ENCODE measurements around the gene FGF19. TPM values are rescaled to one million over a fixed set of nuclear protein-coding genes. Genes with fewer than 3 reads are reported as not detected.

The FGF19 gene, protein sequence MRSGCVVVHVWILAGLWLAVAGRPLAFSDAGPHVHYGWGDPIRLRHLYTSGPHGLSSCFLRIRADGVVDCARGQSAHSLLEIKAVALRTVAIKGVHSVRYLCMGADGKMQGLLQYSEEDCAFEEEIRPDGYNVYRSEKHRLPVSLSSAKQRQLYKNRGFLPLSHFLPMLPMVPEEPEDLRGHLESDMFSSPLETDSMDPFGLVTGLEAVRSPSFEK
- total RNA-seq = not detected in 2 replicates

- no peak for DNase-seq (ENCODE audit: extremely low read depth, low read depth, low spot score)
Measured at GRCh38 chr11:69703768-69704507, at the start of gene FGF19. TSS of gene FGF19 (minus strand) at chr11:69704022. CDS start at chr11:69703876, 146 bp downstream.

GRCh38 chr11:69752890-69753289 lies 49.1 kb upstream of the FGF19 start:
- DNase-seq (ENCODE audit: extremely low read depth, low read depth, low spot score) = no peak

DNA sequence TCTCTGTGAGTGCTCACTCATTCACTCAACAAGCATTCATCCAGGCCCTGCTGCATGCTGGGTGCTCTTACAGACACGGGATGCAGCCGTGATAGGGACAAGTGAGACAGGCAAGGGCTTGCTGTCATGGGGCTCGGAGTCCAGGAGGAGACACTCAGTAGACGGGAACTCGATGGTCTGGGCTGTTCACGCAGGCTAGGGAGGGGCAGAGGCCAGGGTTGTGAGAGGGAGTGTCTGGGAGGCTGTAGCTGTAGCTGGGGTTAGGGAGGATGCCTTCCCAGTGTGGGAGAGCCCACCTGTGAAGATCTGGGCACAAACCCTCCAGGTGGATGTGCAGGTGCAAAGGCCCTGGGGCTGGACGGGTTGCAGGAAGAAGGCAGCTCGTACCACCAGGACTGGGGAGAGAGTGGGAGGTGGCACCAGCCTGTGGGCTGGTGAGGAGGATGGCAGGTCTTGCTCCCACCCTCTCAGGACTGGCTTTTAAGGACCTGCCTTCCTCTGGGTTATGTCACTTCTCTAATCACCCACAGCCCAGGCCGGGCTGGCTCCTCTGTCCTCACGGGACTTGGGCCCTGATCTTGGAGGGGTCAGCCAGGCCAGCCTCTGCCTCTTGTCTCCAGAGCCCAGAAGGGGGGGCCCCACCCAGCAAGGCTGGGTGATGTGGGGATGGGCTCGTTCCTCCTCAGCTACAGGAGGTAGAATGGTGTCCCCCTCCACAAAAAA lies 47.2 kb upstream of the FGF19 start:
- DNase-seq (ENCODE audit: extremely low read depth, low read depth, low spot score) = no peak

GRCh38 chr11:69750108-69750850 lies 46.5 kb upstream of the FGF19 start:
- DNase-seq (ENCODE audit: extremely low read depth, low read depth, low spot score) = no peak

- DNase-seq (ENCODE audit: extremely low read depth, low read depth, low spot score) = no peak
Measured at GRCh38 chr11:69748637-69749036, 44.8 kb upstream of the FGF19 start.

GRCh38 chr11:69746752-69747742 lies 43.2 kb upstream of the FGF19 start:
- no peak for DNase-seq (ENCODE audit: extremely low read depth, low read depth, low spot score)

GRCh38 chr11:69746140-69746539 lies 42.3 kb upstream of the FGF19 start:
- no peak for DNase-seq (ENCODE audit: extremely low read depth, low read depth, low spot score)

DNA sequence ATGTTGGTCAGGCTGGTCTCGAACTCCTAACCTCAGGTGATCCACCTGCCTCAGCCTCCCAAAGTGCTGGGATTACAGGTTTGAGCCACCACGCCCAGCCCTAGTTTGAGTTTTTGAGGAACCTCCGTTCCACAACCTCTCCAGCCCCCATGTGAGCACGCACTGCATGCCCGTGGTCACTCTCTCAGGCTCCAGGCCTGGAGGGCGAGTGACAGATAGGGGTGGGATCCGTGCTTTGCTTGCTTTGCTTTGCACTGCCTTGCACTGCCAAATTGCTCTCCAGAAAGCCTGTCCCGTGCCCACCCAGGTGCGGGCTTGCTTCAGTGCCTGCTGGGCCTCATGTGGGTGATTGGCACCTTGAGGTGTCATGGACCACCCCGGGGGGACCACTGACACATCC lies 41.4 kb upstream of the FGF19 start:
- DNase-seq (ENCODE audit: extremely low read depth, low read depth, low spot score) = no peak

GRCh38 chr11:69744435-69744834 lies 40.6 kb upstream of the FGF19 start:
- peak; percentile 2 for DNase-seq (ENCODE audit: extremely low read depth, low read depth, low spot score)

GRCh38 chr11:69734841-69735240 lies 31.0 kb upstream of the FGF19 start:
- no peak for DNase-seq (ENCODE audit: extremely low read depth, low read depth, low spot score)

DNA sequence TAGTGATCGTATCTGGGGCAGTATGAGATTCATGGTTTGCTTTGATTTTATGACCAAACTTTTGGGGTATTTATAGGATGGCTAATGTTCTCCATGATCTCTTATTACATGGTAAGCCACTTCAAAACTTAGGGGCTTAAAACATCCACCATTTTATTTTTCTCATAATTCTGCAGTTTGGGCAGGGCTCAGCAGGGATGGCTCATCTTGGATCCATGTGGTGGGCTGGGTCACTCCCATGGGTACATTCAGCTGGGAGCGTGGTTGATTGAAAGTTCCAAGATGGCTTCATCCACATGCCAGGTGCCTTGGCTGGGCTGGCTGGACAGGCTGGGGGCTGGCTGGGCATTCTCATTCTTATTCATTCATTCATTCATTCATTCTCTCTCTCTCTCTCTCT lies 30.5 kb upstream of the FGF19 start:
- no peak for DNase-seq (ENCODE audit: extremely low read depth, low read depth, low spot score)

GRCh38 chr11:69732910-69733309 lies 29.1 kb upstream of the FGF19 start:
- DNase-seq (ENCODE audit: extremely low read depth, low read depth, low spot score) = no peak

GRCh38 chr11:69731110-69731509 lies 27.3 kb upstream of the FGF19 start:
- no peak for DNase-seq (ENCODE audit: extremely low read depth, low read depth, low spot score)

- DNase-seq (ENCODE audit: extremely low read depth, low read depth, low spot score) = no peak
Measured at GRCh38 chr11:69730500-69730899, 26.7 kb upstream of the FGF19 start.

- DNase-seq (ENCODE audit: extremely low read depth, low read depth, low spot score) = no peak
Measured at GRCh38 chr11:69729252-69729651, 25.4 kb upstream of the FGF19 start.

DNA sequence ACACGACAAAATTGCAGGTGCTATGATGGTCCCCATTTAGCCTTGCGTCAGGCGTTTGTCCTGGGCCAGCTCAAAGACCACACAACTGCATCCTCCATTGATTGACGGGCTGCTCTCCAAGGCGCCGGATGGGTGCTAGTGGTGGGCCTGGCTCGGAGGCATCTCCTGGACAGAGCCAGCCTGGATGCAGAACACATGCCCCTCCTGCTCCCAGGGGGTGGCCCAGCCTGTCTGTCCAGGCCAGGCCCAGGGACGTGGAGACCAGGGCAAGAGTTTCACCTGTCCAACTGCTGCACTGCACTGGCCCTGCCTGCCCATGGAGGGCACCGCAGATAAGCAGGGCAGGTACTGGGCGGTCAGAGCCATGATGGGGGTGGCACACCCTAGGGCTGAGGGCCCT lies 23.4 kb upstream of the FGF19 start:
- no peak for DNase-seq (ENCODE audit: extremely low read depth, low read depth, low spot score)

GRCh38 chr11:69726481-69726880 lies 22.7 kb upstream of the FGF19 start:
- no peak for DNase-seq (ENCODE audit: extremely low read depth, low read depth, low spot score)

DNA sequence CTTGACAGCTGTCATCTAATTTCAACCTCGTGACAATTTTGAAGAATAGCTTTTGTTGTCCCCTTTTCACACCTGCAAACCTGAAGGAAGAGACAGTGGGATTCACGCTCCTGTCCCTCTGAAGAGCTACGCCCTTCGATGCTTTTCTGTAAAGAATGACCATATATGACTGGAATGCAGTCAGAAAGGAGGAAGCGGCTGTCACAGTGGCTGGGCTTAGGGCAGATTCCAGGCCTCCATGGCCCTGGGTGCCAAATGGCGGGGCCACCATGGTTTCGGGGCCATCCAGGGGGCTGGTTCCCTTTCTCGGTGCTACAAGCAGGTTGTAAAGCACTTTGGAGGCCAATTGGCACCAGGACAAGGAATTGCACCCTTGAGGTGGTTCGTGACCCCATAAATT lies 22.2 kb upstream of the FGF19 start:
- DNase-seq (ENCODE audit: extremely low read depth, low read depth, low spot score) = no peak

GRCh38 chr11:69721745-69722144 lies 17.9 kb upstream of the FGF19 start:
- DNase-seq (ENCODE audit: extremely low read depth, low read depth, low spot score) = no peak

DNA sequence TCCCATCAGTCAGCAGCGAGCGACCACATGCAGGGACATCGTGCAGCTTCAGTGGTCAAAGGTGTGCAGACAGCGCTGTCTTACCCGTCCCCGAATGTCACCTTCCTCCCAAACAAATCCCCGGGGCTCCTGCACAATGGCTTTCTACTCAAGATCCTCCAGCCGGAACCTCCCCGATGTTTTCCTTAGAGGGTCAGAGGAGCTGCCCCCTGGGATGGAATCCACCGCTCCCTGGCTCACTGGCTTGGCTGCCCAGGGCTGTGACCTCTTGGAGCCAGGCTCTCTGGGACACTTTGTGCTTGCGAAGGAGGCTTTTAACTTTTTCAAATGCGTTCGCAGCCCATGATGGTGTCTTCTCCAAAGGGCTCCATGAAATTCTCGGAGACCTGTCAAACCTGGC lies 17.3 kb upstream of the FGF19 start:
- no peak for DNase-seq (ENCODE audit: extremely low read depth, low read depth, low spot score)

Measured in glomerular endothelial cell (primary cell).